ENCODE measurements around the gene RLIM. TPM values are rescaled to one million over a fixed set of nuclear protein-coding genes. Genes with fewer than 3 reads are reported as not detected.
A peak's percentile ranks its signal among the peaks of the same experiment; 100 is the strongest.

Gene RLIM
- total RNA-seq, 1 donor from 2014 or later, result 47.7 TPM

DNA sequence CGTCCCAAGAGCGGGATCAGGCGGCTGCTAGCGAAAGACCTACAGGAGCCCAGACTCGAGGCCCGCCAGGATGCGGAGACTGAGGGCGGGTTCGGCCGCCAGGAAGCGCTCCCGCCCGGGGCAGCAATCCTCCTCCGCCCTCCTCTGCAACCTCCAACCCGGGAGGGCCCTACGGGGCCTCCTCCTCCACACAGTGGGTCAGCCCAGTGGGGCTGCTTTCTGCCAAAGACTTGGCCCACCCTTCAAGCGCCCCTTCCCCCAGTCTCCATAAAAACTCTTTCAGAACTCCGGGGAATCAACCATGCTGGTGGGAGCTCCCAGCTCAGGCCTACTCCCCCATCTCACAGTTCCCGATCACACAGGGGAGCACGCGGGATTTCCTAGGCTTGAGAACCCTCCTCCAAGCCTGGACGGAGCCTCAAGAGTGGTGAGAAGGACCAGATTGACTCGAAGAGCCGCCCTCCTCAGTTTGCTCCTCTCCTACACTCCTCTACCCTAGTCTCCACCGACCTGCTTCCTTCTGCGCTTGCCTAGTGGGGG is 77.5 kb downstream of the RLIM start:
- no peak for DNase-seq (ENCODE audit: low spot score)

DNA sequence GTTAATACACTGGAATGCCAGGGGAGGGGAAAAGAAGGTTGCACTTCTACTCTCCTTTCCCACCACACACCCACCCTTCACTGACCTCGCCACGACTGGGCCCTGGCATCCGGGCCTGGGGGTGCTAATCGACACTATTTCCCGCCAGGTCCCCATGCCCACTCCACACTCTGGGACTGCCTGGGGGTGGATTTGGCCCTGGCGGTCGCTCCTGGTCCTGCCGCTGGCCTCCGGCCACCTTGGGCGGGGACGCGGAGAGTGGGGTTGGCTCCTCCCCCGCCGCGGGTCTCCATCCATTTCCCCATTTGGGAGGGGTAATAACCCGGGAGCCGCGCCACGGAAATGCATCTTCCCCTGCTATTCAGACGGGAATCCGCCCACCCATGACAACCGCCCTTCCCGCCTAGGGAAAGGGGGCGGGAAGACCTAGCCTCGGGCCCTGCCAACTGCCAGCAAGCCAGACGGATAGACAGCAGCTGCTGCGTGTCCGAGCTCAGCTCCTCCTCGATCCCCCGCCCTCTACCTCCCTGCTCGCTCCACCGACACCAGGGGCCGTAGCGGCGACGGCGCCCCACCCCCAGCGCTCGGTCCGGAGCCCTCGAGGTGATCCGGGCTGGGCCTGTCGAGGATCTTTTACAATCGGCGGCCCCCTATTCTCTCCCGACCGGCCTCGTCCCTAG is 78.1 kb downstream of the RLIM start:
- peak; percentile 83 for DNase-seq (ENCODE audit: low spot score)

DNA sequence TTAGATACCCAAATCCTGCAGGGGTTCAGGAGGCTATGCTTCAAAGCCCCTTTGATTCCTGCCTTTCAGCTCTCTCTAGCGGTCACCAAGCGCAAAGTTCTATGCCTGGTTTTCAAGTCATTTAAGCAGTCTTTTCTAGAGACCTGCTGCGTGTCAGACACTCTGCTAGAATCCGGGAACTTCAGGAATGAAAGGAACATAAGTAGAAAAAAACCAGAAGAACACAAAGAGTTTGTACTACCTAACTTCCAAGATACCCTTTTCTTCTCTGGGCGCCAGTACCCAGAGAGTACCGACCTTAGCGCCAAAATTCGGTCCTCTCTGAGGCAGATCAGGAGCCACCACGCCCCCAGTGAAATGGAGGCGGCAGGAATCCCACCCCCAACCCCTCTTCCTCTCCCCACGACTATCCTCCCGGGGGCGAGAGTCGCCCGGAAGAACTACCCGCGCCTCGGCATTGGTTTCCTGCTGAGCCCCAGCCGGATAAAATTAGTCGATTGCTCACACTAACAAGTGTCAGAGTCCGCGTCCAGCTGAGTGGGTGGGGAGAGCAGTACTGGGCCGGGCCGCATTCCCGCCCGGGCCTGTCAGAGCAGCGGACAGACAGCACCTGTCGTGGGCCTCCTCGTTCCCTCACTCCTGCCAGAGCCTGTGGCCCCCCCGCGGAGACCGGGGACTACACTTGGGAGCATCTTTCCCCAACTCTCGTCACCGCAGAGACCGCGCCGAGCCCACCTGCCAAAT is 78.8 kb downstream of the RLIM start:
- DNase-seq (ENCODE audit: low spot score), result peak; percentile 78

Other genes starting within 250 kb of the RLIM start
- 6.8 TPM for gene SLC16A2, start 193.1 kb downstream of the RLIM start, total RNA-seq